Upper lobe of right lung (tissue), 1 donor: ENCODE data around the gene SENP5. TPM values are rescaled to one million over a fixed set of nuclear protein-coding genes. Genes with fewer than 3 reads are reported as not detected.
"Not testable (repeated sequence)": the region's sequence is repeated elsewhere in the genome, so short reads cannot be mapped to it uniquely, and the experiment has no call there.

Experiments used
- ATAC-seq: fragments of 200-7000 bp; cut with Tn5 transposase; one replicate; pipeline ENCODE4 v1.9.1; 2020; ENCODE audit warnings: mild to moderate bottlenecking, moderate library complexity
- DNase-seq: peaks from one replicate; pipeline ENCODE4 v3.0.0-alpha.2; 2020
- H3K27ac ChIP-seq: fragments of 200-600 bp; one replicate; pipeline ENCODE4 v1.8.0; 2022
- H3K27me3 ChIP-seq: fragments of 200-600 bp; one replicate; pipeline ENCODE4 v1.8.0; 2022; ENCODE audit warnings: mild to moderate bottlenecking
- H3K36me3 ChIP-seq: fragments of 200-600 bp; one replicate; pipeline ENCODE4 v1.8.0; 2022
- H3K4me1 ChIP-seq: fragments of 200-600 bp; one replicate; pipeline ENCODE4 v1.8.0; 2022
- H3K4me3 ChIP-seq: fragments of 200-600 bp; one replicate; pipeline ENCODE4 v1.8.0; 2022; ENCODE audit warnings: mild to moderate bottlenecking
- H3K9me3 ChIP-seq: fragments of 200-600 bp; one replicate; pipeline ENCODE4 v1.8.0; 2022
- CTCF ChIP-seq: fragments of 200-600 bp; IDR thresholded peaks from one replicate; pipeline ENCODE4 v1.8.0; 2022; ENCODE audit warnings: antibody characterized with exemption
- intact Hi-C: fragments of 100-400 bp; cut with DNase I; formaldehyde crosslinking; loops from one replicate; pipeline ENCODE4 v1.11.0; 2022
- total RNA-seq: library from RNA; stranded (reverse); fragmentation: NEBNext Ultra II Directional; extraction: Animal tissue kit (Norgen Biotek cat#: 25700); gene quantifications from one replicate; pipeline ENCODE4 v1.2.1, GENCODE V29; 2021
- donor health status: DM: no; HTN: yes; CAD: no; lungs with severe emphysema.

Gene SENP5
- total RNA-seq, 1 donor from 2014 or later: 27.7 TPM

GRCh38 chr3:196942226-196942914, 74.7 kb downstream of the SENP5 start, which contains the start of gene NCBP2:
NCBP2 (minus strand) TSS chr3:196942528; CDS start chr3:196942503, 25 bp downstream.
- no peaks in the 10 kb centered on the region for H3K9me3 ChIP-seq
- TF ChIP-seq CTCF: peak; percentile 65
- peak within 1 kb of the TSS; percentile 95 for H3K4me3 ChIP-seq
- H3K27ac ChIP-seq: peak within 1 kb of the TSS; percentile 98
- intact Hi-C loops: no loop called here
- H3K4me1 ChIP-seq: peaks cover 25% of the 10 kb centered on the region
- DNase-seq (peak; percentile 100), ATAC-seq (peak; percentile 98)
- H3K27me3 ChIP-seq: no peaks in the 10 kb centered on the region
- peaks cover 21% of the 10 kb centered on the region for H3K36me3 ChIP-seq

GRCh38 chr3:196942915-196943277, 75.2 kb downstream of the SENP5 start:
- no peak for TF ChIP-seq CTCF
- Histone ChIP-seq H3K9me3 (no peaks in the 10 kb centered on the region), H3K4me3 (peak overlapping the region; percentile 95), H3K4me1 (peaks cover 25% of the 10 kb centered on the region), H3K27ac (peak overlapping the region; percentile 98), H3K27me3 (no peaks in the 10 kb centered on the region), H3K36me3 (peaks cover 15% of the 10 kb centered on the region)
- intact Hi-C loops: no loop called here
- peak; percentile 68 for DNase-seq
- peak; percentile 0 for ATAC-seq

GRCh38 chr3:196944037-196944790, 76.5 kb downstream of the SENP5 start:
- H3K27ac ChIP-seq, H3K4me3 ChIP-seq, H3K27me3 ChIP-seq, H3K36me3 ChIP-seq, ATAC-seq, DNase-seq, H3K9me3 ChIP-seq, intact Hi-C loops: not testable (repeated sequence)
- peaks cover 25% of the 10 kb centered on the region for H3K4me1 ChIP-seq

GRCh38 chr3:196947136-196947859, 79.6 kb downstream of the SENP5 start:
- H3K27ac ChIP-seq: no peak overlapping the region
- no peak for DNase-seq
- no peaks in the 10 kb centered on the region for H3K27me3 ChIP-seq
- no peak for TF ChIP-seq CTCF
- H3K4me1 ChIP-seq: peaks cover 12% of the 10 kb centered on the region
- no peaks in the 10 kb centered on the region for H3K9me3 ChIP-seq
- H3K36me3 ChIP-seq: no peaks in the 10 kb centered on the region
- H3K4me3 ChIP-seq: no peak overlapping the region
- ATAC-seq: no peak
- intact Hi-C loops: no loop called here

- peaks cover 12% of the 10 kb centered on the region for H3K4me1 ChIP-seq
- no peaks in the 10 kb centered on the region for H3K36me3 ChIP-seq
- no peak for ATAC-seq
- H3K9me3 ChIP-seq: no peaks in the 10 kb centered on the region
- no peak for DNase-seq
- H3K27me3 ChIP-seq: no peaks in the 10 kb centered on the region
- H3K27ac ChIP-seq: no peak overlapping the region
- TF ChIP-seq CTCF: no peak
- no peak overlapping the region for H3K4me3 ChIP-seq
- intact Hi-C loops: no loop called here
Observed at GRCh38 chr3:196947860-196948441, 80.2 kb downstream of the SENP5 start.
